Measurements from ENCODE around the gene MAP7D1. TPM values are rescaled to one million over a fixed set of nuclear protein-coding genes. Genes with fewer than 3 reads are reported as not detected.
A peak's percentile ranks its signal among the peaks of the same experiment; 100 is the strongest.

The MAP7D1 gene
- total RNA-seq, 4 donors from 2014 or later, result 74.3 to 187 (median 86.0) TPM

- no peaks in the 10 kb centered on the region for H3K36me3 ChIP-seq
- H3K27ac ChIP-seq, result peak overlapping the region in 3 of 4 donors; percentile 36 to 53 (median 42)
- H3K4me3 ChIP-seq, result no peak overlapping the region
- no peak for DNase-seq
- peaks cover 2 to 31% (median 7%) of the 10 kb centered on the region in 4 donors for H3K4me1 ChIP-seq
- intact Hi-C loops (cut with DNase I; ENCODE audit: low total_unique reads), result no loop called here
- TF ChIP-seq EP300 (IDR thresholded peaks at IDR 0.05; ENCODE audit: low read depth), result no peak
- TF ChIP-seq POLR2A (IDR thresholded peaks at IDR 0.05), result no peak
- TF ChIP-seq CTCF (IDR thresholded peaks at IDR 0.05), result no peak
- TF ChIP-seq POLR2AphosphoS5 (IDR thresholded peaks at IDR 0.05), result no peak
- in situ Hi-C loops (cut with MboI; ENCODE audit: low pct_ligation_motif_present in 1 of 4, low pct_unique_long_range_greater_than_20kb in 1 of 4, low sequenced_read_pairs in 3 of 4), result no loop called here
- WGBS, 2 donors (ENCODE audit: low coverage in 1 of 2), result 90% methylated on average over 3 of the region's 3 CpGs; no CpG with 5 or more reads in 1 of the 2 donors
- no peaks in the 10 kb centered on the region for H3K27me3 ChIP-seq
- H3K9me3 ChIP-seq, result no peaks in the 10 kb centered on the region
Measured at GRCh38 chr1:36203027-36203553, 47.1 kb downstream of the MAP7D1 start.

- Histone ChIP-seq H3K27ac (peak overlapping the region in 3 of 4 donors; percentile 36 to 53 (median 42)), H3K36me3 (no peaks in the 10 kb centered on the region)
- 68% methylated on average over 10 of the region's 10 CpGs; no CpG with 5 or more reads in 1 of the 2 donors for WGBS, 2 donors (ENCODE audit: low coverage in 1 of 2)
Measured at GRCh38 chr1:36203554-36204346, 47.8 kb downstream of the MAP7D1 start.

GRCh38 chr1:36204347-36204909 is 48.5 kb downstream of the MAP7D1 start:
- intact Hi-C loops (cut with DNase I; ENCODE audit: low total_unique reads), result no loop called here
- no peak for DNase-seq
- in situ Hi-C loops (cut with MboI; ENCODE audit: low pct_ligation_motif_present in 1 of 4, low pct_unique_long_range_greater_than_20kb in 1 of 4, low sequenced_read_pairs in 3 of 4), result no loop called here
- no peaks in the 10 kb centered on the region for H3K27me3 ChIP-seq
- H3K36me3 ChIP-seq, result no peaks in the 10 kb centered on the region
- 61% methylated on average over 6 of the region's 6 CpGs; no CpG with 5 or more reads in 1 of the 2 donors for WGBS, 2 donors (ENCODE audit: low coverage in 1 of 2)
- H3K4me3 ChIP-seq, result no peak overlapping the region
- TF ChIP-seq POLR2AphosphoS5 (IDR thresholded peaks at IDR 0.05) (no peak), POLR2A (IDR thresholded peaks at IDR 0.05) (no peak), CTCF (IDR thresholded peaks at IDR 0.05) (no peak), EP300 (IDR thresholded peaks at IDR 0.05; ENCODE audit: low read depth) (no peak)
- H3K4me1 ChIP-seq, result peaks cover 2 to 31% (median 7%) of the 10 kb centered on the region in 4 donors
- H3K27ac ChIP-seq, result peak overlapping the region; percentile 36 to 53 (median 39)
- H3K9me3 ChIP-seq, result no peaks in the 10 kb centered on the region

More at GRCh38 chr1:36203554-36204346, 47.8 kb downstream of the MAP7D1 start:
- in situ Hi-C loops (cut with MboI; ENCODE audit: low pct_ligation_motif_present in 1 of 4, low pct_unique_long_range_greater_than_20kb in 1 of 4, low sequenced_read_pairs in 3 of 4), result no loop called here
- Histone ChIP-seq H3K9me3 (no peaks in the 10 kb centered on the region), H3K4me1 (peaks cover 2 to 31% (median 7%) of the 10 kb centered on the region in 4 donors), H3K27me3 (no peaks in the 10 kb centered on the region), H3K4me3 (no peak overlapping the region)
- intact Hi-C loops (cut with DNase I; ENCODE audit: low total_unique reads), result no loop called here
- TF ChIP-seq CTCF (IDR thresholded peaks at IDR 0.05) (no peak), POLR2A (IDR thresholded peaks at IDR 0.05) (no peak), POLR2AphosphoS5 (IDR thresholded peaks at IDR 0.05) (no peak), EP300 (IDR thresholded peaks at IDR 0.05; ENCODE audit: low read depth) (no peak)
- DNase-seq, result peak; percentile 21

GRCh38 chr1:36206323-36206858 is 50.4 kb downstream of the MAP7D1 start:
- H3K4me1 ChIP-seq, result peaks cover 2 to 24% (median 5%) of the 10 kb centered on the region in 4 donors

More at GRCh38 chr1:36206323-36206858, 50.4 kb downstream of the MAP7D1 start:
- Histone ChIP-seq H3K9me3 (no peaks in the 10 kb centered on the region), H3K4me3 (no peak overlapping the region), H3K27ac (no peak overlapping the region), H3K36me3 (no peaks in the 10 kb centered on the region), H3K27me3 (no peaks in the 10 kb centered on the region)
- no peak for DNase-seq
- WGBS, 2 donors (ENCODE audit: low coverage in 1 of 2), result 88 to 94% methylated on average over 1 to 3 of the region's 3 CpGs
- TF ChIP-seq CTCF (IDR thresholded peaks at IDR 0.05), result no peak
- no peak for TF ChIP-seq POLR2A (IDR thresholded peaks at IDR 0.05)
- TF ChIP-seq EP300 (IDR thresholded peaks at IDR 0.05; ENCODE audit: low read depth), result no peak
- in situ Hi-C loops (cut with MboI; ENCODE audit: low pct_ligation_motif_present in 1 of 4, low pct_unique_long_range_greater_than_20kb in 1 of 4, low sequenced_read_pairs in 3 of 4) (no loop called here), intact Hi-C loops (cut with DNase I; ENCODE audit: low total_unique reads) (no loop called here)

Data from transverse colon (tissue), 4 donors.